WTC11 (cell line): ENCODE data around the gene RITA1. TPM values are rescaled to one million over a fixed set of nuclear protein-coding genes. Genes with fewer than 3 reads are reported as not detected.

Source experiments
- ATAC-seq: fragments of 200-7000 bp; cut with Tn5 transposase; 2 replicates; pipeline ENCODE4 v1.10.0; 2021; ENCODE audit warnings: mild to moderate bottlenecking, moderate library complexity
- CTCF ChIA-PET: fragments of 300-600 bp; sonication (Branson Sonifier 250); formaldehyde crosslinking; loops from one replicate; lab custom pipeline; 2021; ENCODE audit warnings: antibody characterized with exemption; lab: Charles Lee
- POLR2A ChIA-PET: fragments of 350-600 bp; sonication (Branson Sonifier 250); formaldehyde crosslinking; loops from one replicate; lab custom pipeline; 2021; ENCODE audit warnings: antibody characterized with exemption; lab: Charles Lee
- DNase-seq: peaks from one replicate; pipeline ENCODE4 v3.0.0; 2021; ENCODE audit warnings: low spot score
- H3K27ac Mint-ChIP-seq: 2 replicates; pipeline ENCODE4 v1.8.0; 2021; ENCODE audit warnings: mixed read lengths
- H3K27me3 Mint-ChIP-seq: 2 replicates; pipeline ENCODE4 v1.8.0; 2021; ENCODE audit warnings: low read depth, mild to moderate bottlenecking, moderate library complexity, mixed read lengths
- H3K36me3 Mint-ChIP-seq: 2 replicates; pipeline ENCODE4 v1.8.0; 2021; ENCODE audit warnings: mixed read lengths
- H3K4me1 Mint-ChIP-seq: 2 replicates; pipeline ENCODE4 v1.8.0; 2022; ENCODE audit warnings: mixed read lengths
- H3K4me3 Mint-ChIP-seq: 2 replicates; pipeline ENCODE4 v1.8.0; 2021; ENCODE audit warnings: mild to moderate bottlenecking, moderate library complexity, mixed read lengths
- H3K9me3 Mint-ChIP-seq: 2 replicates; pipeline ENCODE4 v1.8.0; 2021; ENCODE audit warnings: mixed read lengths
- AR ChIP-seq: fragments of 250-450 bp; sonication (Bioruptor Pico); IDR thresholded peaks from 2 replicates; pipeline ENCODE4 v1.9.0; 2021; ENCODE audit warnings: mild to moderate bottlenecking
- ATF1 ChIP-seq: sonication (generic); formaldehyde crosslinking; IDR thresholded peaks from 2 replicates; pipeline ENCODE4 v1.8.1; 2023; ENCODE audit warnings: mild to moderate bottlenecking, moderate library complexity, missing genetic modification reagents
- ETV6 ChIP-seq: sonication (generic); formaldehyde crosslinking; IDR thresholded peaks from 2 replicates; pipeline ENCODE4 v1.8.1; 2022; ENCODE audit warnings: mild to moderate bottlenecking, missing genetic modification reagents
- FOXP4 ChIP-seq: sonication (generic); formaldehyde crosslinking; IDR thresholded peaks from 2 replicates; pipeline ENCODE4 v1.8.0; 2022; ENCODE audit warnings: mild to moderate bottlenecking, missing genetic modification reagents
- GRHL2 ChIP-seq: fragments of 250-450 bp; sonication (Bioruptor Pico); IDR thresholded peaks from 2 replicates; pipeline ENCODE4 v1.8.0; 2022; ENCODE audit warnings: mild to moderate bottlenecking, moderate library complexity; ENCODE audit not compliant: insufficient replicate concordance, severe bottlenecking
- IRF1 ChIP-seq: sonication (generic); formaldehyde crosslinking; IDR thresholded peaks from 2 replicates; pipeline ENCODE4 v1.8.0; 2023; ENCODE audit warnings: missing genetic modification reagents
- MAX ChIP-seq: sonication (generic); formaldehyde crosslinking; IDR thresholded peaks from 2 replicates; pipeline ENCODE4 v1.8.0; 2022; ENCODE audit warnings: mild to moderate bottlenecking, missing genetic modification reagents
- NR1H2 ChIP-seq: sonication (generic); formaldehyde crosslinking; IDR thresholded peaks from 2 replicates; pipeline ENCODE4 v1.9.0; 2021; ENCODE audit warnings: mild to moderate bottlenecking, moderate library complexity, missing genetic modification reagents
- NR2C2 ChIP-seq: sonication (generic); formaldehyde crosslinking; IDR thresholded peaks from 2 replicates; pipeline ENCODE4 v1.8.0; 2022; ENCODE audit warnings: mild to moderate bottlenecking, missing genetic modification reagents
- PRDM15 ChIP-seq: sonication (generic); formaldehyde crosslinking; IDR thresholded peaks from 2 replicates; pipeline ENCODE4 v1.8.0; 2022; ENCODE audit warnings: missing genetic modification reagents
- ZNF121 ChIP-seq: sonication (generic); formaldehyde crosslinking; IDR thresholded peaks from 2 replicates; pipeline ENCODE4 v1.8.0; 2023; ENCODE audit warnings: missing genetic modification reagents
- ZNF263 ChIP-seq: sonication (generic); formaldehyde crosslinking; IDR thresholded peaks from 2 replicates; pipeline ENCODE4 v1.8.1; 2022; ENCODE audit warnings: low read depth, mild to moderate bottlenecking, moderate library complexity, missing genetic modification reagents
- total RNA-seq: library from RNA; stranded (reverse); gene quantifications from 3 replicates; pipeline ENCODE4 v1.2.3, GENCODE V29; 2021

Gene RITA1
- total RNA-seq, 1 experiment from 2014 or later = 29.3 TPM

- no peak for TF ChIP-seq PRDM15
- no peak for TF ChIP-seq NR2C2 (CRISPR knock-in tag)
Observed at GRCh38 chr12:113216027-113216426, 30.5 kb downstream of the RITA1 start (continued).

- Mint-ChIP-seq H3K9me3 (no peaks in the 10 kb centered on the region), H3K4me1 (peaks cover 20% of the 10 kb centered on the region), H3K27me3 (no peaks in the 10 kb centered on the region), H3K36me3 (no peaks in the 10 kb centered on the region), H3K27ac (peak overlapping the region; percentile 93), H3K4me3 (peak overlapping the region; percentile 85)
- ATAC-seq = no peak
- TF ChIP-seq AR (no peak), ZNF263 (peak; percentile 75; the same call in 1 of the 2 replicates), NR2C2 (CRISPR knock-in tag) (no peak), ATF1 (CRISPR knock-in tag) (no peak), PRDM15 (peak; percentile 94)
- CTCF ChIA-PET = interaction anchor here (1.5 kb wide), 3 partner anchors 25 to 205 kb away, joined by 4 to 7 read pairs (median 5); no protein-coding TSS in a partner anchor
- POLR2A ChIA-PET = interaction anchor here (0.6 to 1.9 kb wide), 5 partner anchors 10 to 115 kb away, joined by 3 to 6 read pairs (median 3); no protein-coding TSS in a partner anchor
- no peak for DNase-seq
Observed at GRCh38 chr12:113220593-113221180, 35.2 kb downstream of the RITA1 start.

- Mint-ChIP-seq H3K4me1 (peaks cover 20% of the 10 kb centered on the region), H3K27ac (peak within 1 kb of the TSS; percentile 93), H3K27me3 (no peaks in the 10 kb centered on the region), H3K4me3 (peak within 1 kb of the TSS; percentile 85), H3K9me3 (no peaks in the 10 kb centered on the region), H3K36me3 (no peaks in the 10 kb centered on the region)
- POLR2A ChIA-PET = interaction anchor here (0.6 to 1.9 kb wide), 6 partner anchors 9 to 114 kb away, joined by 3 to 6 read pairs (median 3); no protein-coding TSS in a partner anchor
- ATAC-seq = peak; percentile 93
- CTCF ChIA-PET = interaction anchor here (1.1 to 1.9 kb wide), 8 partner anchors 12 to 646 kb away, joined by 3 to 16 read pairs (median 4); partner anchors contain the start of gene RASAL1
- DNase-seq = peak; percentile 100
- TF ChIP-seq FOXP4 (CRISPR knock-in tag) (peak; percentile 55), MAX (CRISPR knock-in tag) (peak; percentile 68), GRHL2 (CRISPR knock-in tag) (no peak), ZNF121 (CRISPR knock-in tag) (peak; percentile 69; the same call in 1 of the 2 replicates), NR1H2 (CRISPR knock-in tag) (no peak), AR (no peak), ETV6 (peak; percentile 47; the same call in 1 of the 2 replicates), IRF1 (CRISPR knock-in tag) (0 out of 2 replicates have a peak, but pooled peaks have one; percentile 52)
Observed at GRCh38 chr12:113221181-113221996, 35.9 kb downstream of the RITA1 start, which contains the start of gene TPCN1. TSS of gene TPCN1 (plus strand) at chr12:113221464. CDS start at chr12:113226853, 5,389 bp downstream.
